GM19438 (cell line): Measurements from ENCODE around the gene EFHC1.

Source experiments
- ATAC-seq: cut with Tn5 transposase; IDR thresholded peaks from one replicate; pipeline ENCODE4 v1.9.1; 2021; ENCODE audit warnings: low read depth; ENCODE audit not compliant: unreplicated experiment

The EFHC1 gene

GRCh38 chr6:52399511-52400312 lies 20.4 kb upstream of the EFHC1 start:
- ATAC-seq, result no peak

GRCh38 chr6:52400313-52401041 lies 19.7 kb upstream of the EFHC1 start:
- no peak for ATAC-seq

- no peak for ATAC-seq
Measured at GRCh38 chr6:52403086-52403485, 17.1 kb upstream of the EFHC1 start.

- ATAC-seq, result no peak
Measured at GRCh38 chr6:52403627-52404026, 16.5 kb upstream of the EFHC1 start.

GRCh38 chr6:52405243-52405642 lies 14.9 kb upstream of the EFHC1 start:
- no peak for ATAC-seq

- no peak for ATAC-seq
Measured at GRCh38 chr6:52407467-52407866, 12.7 kb upstream of the EFHC1 start.

GRCh38 chr6:52409499-52409898 lies 10.6 kb upstream of the EFHC1 start:
- no peak for ATAC-seq

- ATAC-seq, result no peak
Measured at GRCh38 chr6:52410979-52411378, 9.2 kb upstream of the EFHC1 start.

- no peak for ATAC-seq
Measured at GRCh38 chr6:52411911-52412310, 8.2 kb upstream of the EFHC1 start.

- no peak for ATAC-seq
Measured at GRCh38 chr6:52415333-52415732, 4.8 kb upstream of the EFHC1 start.

GRCh38 chr6:52415917-52416628 lies 4.1 kb upstream of the EFHC1 start:
- ATAC-seq, result no peak

- ATAC-seq, result no peak
Measured at GRCh38 chr6:52416629-52417151, 3.5 kb upstream of the EFHC1 start.

GRCh38 chr6:52417675-52418111 lies 2.4 kb upstream of the EFHC1 start:
- ATAC-seq, result no peak

GRCh38 chr6:52418606-52419005 lies 1.5 kb upstream of the EFHC1 start:
- no peak for ATAC-seq

- ATAC-seq, result no peak
Measured at GRCh38 chr6:52420668-52421358, 671 bp downstream of the EFHC1 start.

- ATAC-seq, result no peak
Measured at GRCh38 chr6:52422156-52422555, 2.0 kb downstream of the EFHC1 start.

- no peak for ATAC-seq
Measured at GRCh38 chr6:52423448-52423847, 3.3 kb downstream of the EFHC1 start.

GRCh38 chr6:52423971-52424381 lies 3.8 kb downstream of the EFHC1 start:
- ATAC-seq, result no peak

- ATAC-seq, result no peak
Measured at GRCh38 chr6:52424513-52424912, 4.4 kb downstream of the EFHC1 start.

- no peak for ATAC-seq
Measured at GRCh38 chr6:52426667-52427066, 6.5 kb downstream of the EFHC1 start.
